HCT116 (cell line): ENCODE measurements around the gene RNF126. TPM values are rescaled to one million over a fixed set of nuclear protein-coding genes. Genes with fewer than 3 reads are reported as not detected.

ENCODE experiments used
- ATAC-seq: fragments of 200-7000 bp; cut with Tn5 transposase; 2 replicates; pipeline ENCODE4 v1.9.1; 2020; ENCODE audit warnings: mild to moderate bottlenecking, moderate library complexity
- BruUV-seq: library from RNA; stranded (reverse); fragments of 400-500 nt; replicated peaks from 2 replicates; lab custom pipeline; 2021; lab: Mats Ljungman, UMichigan
- CTCF ChIA-PET: fragments of 300-600 bp; sonication (Branson Sonifier 250); formaldehyde crosslinking; loops from one replicate; lab custom pipeline; 2021; ENCODE audit warnings: antibody characterized with exemption; lab: Charles Lee
- POLR2A ChIA-PET: fragments of 300-600, 350-600 bp; sonication (Branson Sonifier 250); formaldehyde crosslinking; loops from one replicate; lab custom pipeline; 2021; ENCODE audit warnings: antibody characterized with exemption; lab: Charles Lee
- RAD21 ChIA-PET, 2 experiments: fragments of 300-600 bp; sonication (Branson Sonifier 250); formaldehyde crosslinking; loops; one replicate each; lab custom pipeline; 2023; ENCODE audit warnings: low total read pairs in 2 of 2; ENCODE audit not compliant: uncharacterized antibody in 2 of 2, unreplicated experiment in 2 of 2, low non-redundant PET in 1 of 2; lab: Charles Lee
- DNase-seq: peaks from one replicate; pipeline ENCODE4 v3.0.0-alpha.2; 2010; ENCODE audit warnings: low read depth, low spot score
- H2AFZ ChIP-seq: fragments of 200-600 bp; shearing (Covaris generic), sonication (generic); 2 replicates; pipeline ENCODE4 v1.6.1; 2017; ENCODE audit warnings: low read depth, mixed run types, mixed read lengths, antibody characterized with exemption, low read length; ENCODE audit not compliant: poor library complexity, severe bottlenecking
- H3K27ac ChIP-seq: 2 replicates; pipeline ENCODE4 v1.5.1; 2012; ENCODE audit warnings: low read depth, low read length
- H3K27me3 ChIP-seq: fragments of 200-600 bp; sonication (generic); 2 replicates; pipeline ENCODE4 v1.6.1; 2016; ENCODE audit warnings: mixed run types, low read length, mixed read lengths; ENCODE audit not compliant: insufficient read depth
- H3K36me3 ChIP-seq, 2 experiments: fragments of 200-500 bp in 1 of 2; fragments of 200-600 bp in 1 of 2; sonication (Bioruptor generic) in 1 of 2; sonication (generic) in 1 of 2; 2 replicates each; pipeline versions ENCODE4 v1.5.1 to v1.6.1; 2014 to 2016; ENCODE audit warnings: low read length in 2 of 2, inconsistent platforms in 1 of 2, mixed read lengths in 1 of 2, mixed run types in 1 of 2; ENCODE audit not compliant: insufficient read depth in 2 of 2, control insufficient read depth in 1 of 2
- H3K4me1 ChIP-seq, 2 experiments: fragments of 200-600 bp in 1 of 2; sonication (generic) in 1 of 2; 2 replicates each; pipeline versions ENCODE4 v1.5.1 to v1.6.1; 2012 to 2017; ENCODE audit warnings: low read length in 2 of 2, inconsistent platforms in 1 of 2, mild to moderate bottlenecking in 1 of 2, mixed read lengths in 1 of 2, mixed run types in 1 of 2, moderate library complexity in 1 of 2; ENCODE audit not compliant: insufficient read depth in 2 of 2, control insufficient read depth in 1 of 2
- H3K4me2 ChIP-seq: fragments of 200-600 bp; sonication (generic); 2 replicates; pipeline ENCODE4 v1.6.1; 2017; ENCODE audit warnings: mixed run types, low read length, mixed read lengths
- H3K4me3 ChIP-seq, 2 experiments: fragments of 200-600 bp in 1 of 2; sonication (generic) in 1 of 2; replicated peaks in 1 of 2; 2 replicates each; pipeline ENCODE4 v1.5.1; 2011 to 2016; ENCODE audit warnings: low read length in 2 of 2, control low read depth in 1 of 2, low read depth in 1 of 2, mild to moderate bottlenecking in 1 of 2, mixed read lengths in 1 of 2, mixed run types in 1 of 2
- H3K79me2 ChIP-seq: fragments of 200-600 bp; sonication (generic); 2 replicates; pipeline ENCODE4 v1.6.1; 2017; ENCODE audit warnings: mild to moderate bottlenecking, mixed run types, low read length, moderate library complexity, mixed read lengths; ENCODE audit not compliant: insufficient read depth
- H3K9ac ChIP-seq: fragments of 200-600 bp; sonication (generic); 2 replicates; pipeline ENCODE4 v1.6.1; 2016; ENCODE audit warnings: low read length, mixed read lengths
- H3K9me2 ChIP-seq: fragments of 200-600 bp; sonication (generic), shearing (Covaris generic); 2 replicates; pipeline ENCODE4 v1.6.1; 2017; ENCODE audit warnings: mixed run types, mild to moderate bottlenecking, moderate library complexity; ENCODE audit not compliant: insufficient read depth
- H3K9me3 ChIP-seq, 2 experiments: fragments of 200-500 bp in 1 of 2; fragments of 200-600 bp in 1 of 2; sonication (Bioruptor generic) in 1 of 2; sonication (generic) in 1 of 2; 2 replicates each; pipeline ENCODE4 v1.6.1; 2014 to 2017; ENCODE audit warnings: low read length in 2 of 2, mixed read lengths in 2 of 2, inconsistent platforms in 1 of 2, low read depth in 1 of 2, mild to moderate bottlenecking in 1 of 2, mixed run types in 1 of 2, moderate library complexity in 1 of 2; ENCODE audit not compliant: control insufficient read depth in 1 of 2, insufficient read depth in 1 of 2
- H4K20me1 ChIP-seq: fragments of 200-600 bp; sonication (generic), shearing (Covaris generic); 2 replicates; pipeline ENCODE4 v1.6.1; 2017; ENCODE audit warnings: mixed run types, mild to moderate bottlenecking, moderate library complexity; ENCODE audit not compliant: insufficient read depth
- CEBPB ChIP-seq: IDR thresholded peaks from 2 replicates; pipeline ENCODE4 v1.6.1; 2012; ENCODE audit warnings: low read depth
- EGR1 ChIP-seq: IDR thresholded peaks from 2 replicates; pipeline ENCODE4 v1.6.1; 2012; ENCODE audit warnings: low read depth
- ELF1 ChIP-seq: IDR thresholded peaks from 2 replicates; pipeline ENCODE4 v1.6.1; 2012; ENCODE audit warnings: low read depth, borderline replicate concordance
- EZH2 ChIP-seq: fragments of 200-600 bp; sonication (generic); IDR thresholded peaks from 2 replicates; pipeline ENCODE4 v1.6.1; 2017; ENCODE audit warnings: antibody characterized with exemption, mixed run types
- EZH2phosphoT487 ChIP-seq: fragments of 200-600 bp; IDR thresholded peaks from 2 replicates; pipeline ENCODE4 v1.6.1; 2018; ENCODE audit warnings: antibody characterized with exemption, borderline replicate concordance
- FOSL1 ChIP-seq: IDR thresholded peaks from 2 replicates; pipeline ENCODE4 v1.6.1; 2012; ENCODE audit warnings: low read depth
- JUND ChIP-seq: IDR thresholded peaks from 2 replicates; pipeline ENCODE4 v1.6.1; 2012
- POLR2A ChIP-seq: IDR thresholded peaks from 2 replicates; pipeline ENCODE4 v1.7.0; 2011; ENCODE audit warnings: borderline replicate concordance; ENCODE audit not compliant: insufficient read depth, insufficient read length; ENCODE audit errors: extremely low read depth
- POLR2AphosphoS5 ChIP-seq: IDR thresholded peaks from 2 replicates; pipeline ENCODE4 v1.6.1; 2011; ENCODE audit warnings: mild to moderate bottlenecking, low read depth, low read length, moderate library complexity
- SIN3A ChIP-seq: IDR thresholded peaks from 2 replicates; pipeline ENCODE4 v1.6.1; 2012; ENCODE audit warnings: low read depth
- SRF ChIP-seq: IDR thresholded peaks from 2 replicates; pipeline ENCODE4 v1.6.1; 2012; ENCODE audit warnings: low read depth
- TCF7L2 ChIP-seq: IDR thresholded peaks from 2 replicates; pipeline ENCODE4 v1.7.0; 2011; ENCODE audit warnings: borderline replicate concordance, inconsistent platforms; ENCODE audit not compliant: insufficient read depth, insufficient read length; ENCODE audit errors: extremely low read depth
- ZFX ChIP-seq: fragments of 450-650 bp; IDR thresholded peaks from 2 replicates; pipeline ENCODE4 v1.6.1; 2017
- ZNF274 ChIP-seq: fragments of 200-500 bp; sonication (Bioruptor generic); IDR thresholded peaks from 2 replicates; pipeline ENCODE4 v1.6.1; 2014; ENCODE audit warnings: mild to moderate bottlenecking, low read depth, low read length, inconsistent platforms
- intact Hi-C: fragments of 100-400 bp; cut with micrococcal nuclease; formaldehyde crosslinking; loops from 2 replicates; pipeline ENCODE4 v1.10.0; 2022
- total RNA-seq: library from RNA; stranded (reverse); gene quantifications from one replicate; pipeline ENCODE4 v1.2.1, GENCODE V29; 2021; ENCODE audit not compliant: unreplicated experiment
- TF ChIP-seq, protein P1 (sequence below): IDR thresholded peaks from 2 replicates; pipeline ENCODE4 v1.6.1; 2012; ENCODE audit warnings: low read depth
- TF ChIP-seq, protein P2 (sequence below): IDR thresholded peaks from 2 replicates; pipeline ENCODE4 v1.6.1; 2011; ENCODE audit warnings: mild to moderate bottlenecking, low read length, moderate library complexity; ENCODE audit not compliant: insufficient replicate concordance; ENCODE audit errors: extremely low read depth
- TF ChIP-seq, protein P3 (sequence below): IDR thresholded peaks from 2 replicates; pipeline ENCODE4 v1.6.1; 2012
- TF ChIP-seq, protein P4 (sequence below): IDR thresholded peaks from 2 replicates; pipeline ENCODE4 v1.6.1; 2012

RNF126 gene
- total RNA-seq, 1 experiment from 2014 or later: 93.8 TPM

DNA sequence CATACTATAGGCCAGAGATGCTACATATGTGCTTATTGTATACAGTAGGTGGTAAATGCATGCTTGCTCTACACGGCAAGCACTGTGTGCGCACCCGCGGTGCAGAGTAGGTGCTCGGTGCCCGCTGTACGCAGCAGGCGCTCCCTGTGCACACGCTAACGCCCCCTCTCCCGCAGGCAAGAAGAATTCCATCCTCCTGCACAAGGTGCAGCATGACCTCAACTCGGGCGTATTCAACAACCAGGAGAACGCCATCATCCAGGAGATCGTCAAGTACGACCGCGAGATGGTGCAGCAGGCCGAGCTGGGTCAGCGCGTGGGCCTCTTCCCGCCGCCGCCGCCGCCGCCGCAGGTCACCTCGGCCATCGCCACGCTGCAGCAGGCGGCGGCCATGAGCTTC is 47.4 kb downstream of the RNF126 start:
- no peaks in the 10 kb centered on the region for H3K9me3 ChIP-seq
- no peak overlapping the region for H3K9ac ChIP-seq
- intact Hi-C loops: no loop called here
- ATAC-seq: no peak; the same call in 1 of the 2 replicates
- RAD21 ChIA-PET: no interaction called here
- H3K36me3 ChIP-seq: peaks cover 0 to 26% of the 10 kb centered on the region in 2 experiments; a peak in 2 of 4 replicates
- no peaks in the 10 kb centered on the region for H3K27me3 ChIP-seq
- DNase-seq: no peak
- CTCF ChIA-PET: no interaction called here
- no peak for TF ChIP-seq EGR1
- TF ChIP-seq, protein P1, sequence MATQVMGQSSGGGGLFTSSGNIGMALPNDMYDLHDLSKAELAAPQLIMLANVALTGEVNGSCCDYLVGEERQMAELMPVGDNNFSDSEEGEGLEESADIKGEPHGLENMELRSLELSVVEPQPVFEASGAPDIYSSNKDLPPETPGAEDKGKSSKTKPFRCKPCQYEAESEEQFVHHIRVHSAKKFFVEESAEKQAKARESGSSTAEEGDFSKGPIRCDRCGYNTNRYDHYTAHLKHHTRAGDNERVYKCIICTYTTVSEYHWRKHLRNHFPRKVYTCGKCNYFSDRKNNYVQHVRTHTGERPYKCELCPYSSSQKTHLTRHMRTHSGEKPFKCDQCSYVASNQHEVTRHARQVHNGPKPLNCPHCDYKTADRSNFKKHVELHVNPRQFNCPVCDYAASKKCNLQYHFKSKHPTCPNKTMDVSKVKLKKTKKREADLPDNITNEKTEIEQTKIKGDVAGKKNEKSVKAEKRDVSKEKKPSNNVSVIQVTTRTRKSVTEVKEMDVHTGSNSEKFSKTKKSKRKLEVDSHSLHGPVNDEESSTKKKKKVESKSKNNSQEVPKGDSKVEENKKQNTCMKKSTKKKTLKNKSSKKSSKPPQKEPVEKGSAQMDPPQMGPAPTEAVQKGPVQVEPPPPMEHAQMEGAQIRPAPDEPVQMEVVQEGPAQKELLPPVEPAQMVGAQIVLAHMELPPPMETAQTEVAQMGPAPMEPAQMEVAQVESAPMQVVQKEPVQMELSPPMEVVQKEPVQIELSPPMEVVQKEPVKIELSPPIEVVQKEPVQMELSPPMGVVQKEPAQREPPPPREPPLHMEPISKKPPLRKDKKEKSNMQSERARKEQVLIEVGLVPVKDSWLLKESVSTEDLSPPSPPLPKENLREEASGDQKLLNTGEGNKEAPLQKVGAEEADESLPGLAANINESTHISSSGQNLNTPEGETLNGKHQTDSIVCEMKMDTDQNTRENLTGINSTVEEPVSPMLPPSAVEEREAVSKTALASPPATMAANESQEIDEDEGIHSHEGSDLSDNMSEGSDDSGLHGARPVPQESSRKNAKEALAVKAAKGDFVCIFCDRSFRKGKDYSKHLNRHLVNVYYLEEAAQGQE: no peak
- TF ChIP-seq EZH2phosphoT487: no peak
- TF ChIP-seq CEBPB: no peak
- no peak for TF ChIP-seq FOSL1
- TF ChIP-seq, protein P2, sequence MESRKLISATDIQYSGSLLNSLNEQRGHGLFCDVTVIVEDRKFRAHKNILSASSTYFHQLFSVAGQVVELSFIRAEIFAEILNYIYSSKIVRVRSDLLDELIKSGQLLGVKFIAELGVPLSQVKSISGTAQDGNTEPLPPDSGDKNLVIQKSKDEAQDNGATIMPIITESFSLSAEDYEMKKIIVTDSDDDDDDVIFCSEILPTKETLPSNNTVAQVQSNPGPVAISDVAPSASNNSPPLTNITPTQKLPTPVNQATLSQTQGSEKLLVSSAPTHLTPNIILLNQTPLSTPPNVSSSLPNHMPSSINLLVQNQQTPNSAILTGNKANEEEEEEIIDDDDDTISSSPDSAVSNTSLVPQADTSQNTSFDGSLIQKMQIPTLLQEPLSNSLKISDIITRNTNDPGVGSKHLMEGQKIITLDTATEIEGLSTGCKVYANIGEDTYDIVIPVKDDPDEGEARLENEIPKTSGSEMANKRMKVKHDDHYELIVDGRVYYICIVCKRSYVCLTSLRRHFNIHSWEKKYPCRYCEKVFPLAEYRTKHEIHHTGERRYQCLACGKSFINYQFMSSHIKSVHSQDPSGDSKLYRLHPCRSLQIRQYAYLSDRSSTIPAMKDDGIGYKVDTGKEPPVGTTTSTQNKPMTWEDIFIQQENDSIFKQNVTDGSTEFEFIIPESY: no peak
- no peak for TF ChIP-seq SIN3A
- TF ChIP-seq, protein P3, sequence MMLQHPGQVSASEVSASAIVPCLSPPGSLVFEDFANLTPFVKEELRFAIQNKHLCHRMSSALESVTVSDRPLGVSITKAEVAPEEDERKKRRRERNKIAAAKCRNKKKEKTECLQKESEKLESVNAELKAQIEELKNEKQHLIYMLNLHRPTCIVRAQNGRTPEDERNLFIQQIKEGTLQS: no peak
- TF ChIP-seq ZFX: no peak
- TF ChIP-seq SRF: no peak
- no peak for TF ChIP-seq TCF7L2
- no peak for TF ChIP-seq ZNF274
- TF ChIP-seq, protein P4, sequence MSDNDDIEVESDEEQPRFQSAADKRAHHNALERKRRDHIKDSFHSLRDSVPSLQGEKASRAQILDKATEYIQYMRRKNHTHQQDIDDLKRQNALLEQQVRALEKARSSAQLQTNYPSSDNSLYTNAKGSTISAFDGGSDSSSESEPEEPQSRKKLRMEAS: no peak
- TF ChIP-seq ELF1: no peak
- no peak for TF ChIP-seq JUND
- no peak for TF ChIP-seq EZH2
- TF ChIP-seq POLR2AphosphoS5: no peak
- TF ChIP-seq POLR2A: no peak
- no peak overlapping the region for H2AFZ ChIP-seq
- no peak overlapping the region for H3K4me2 ChIP-seq
- H3K27ac ChIP-seq: no peak overlapping the region
- no peaks in the 10 kb centered on the region for H4K20me1 ChIP-seq
- H3K4me1 ChIP-seq: no peaks in the 10 kb centered on the region
- BruUV-seq: no TSS peak
- H3K79me2 ChIP-seq: no peaks in the 10 kb centered on the region
- H3K9me2 ChIP-seq: no peaks in the 10 kb centered on the region
- H3K4me3 ChIP-seq: no peak overlapping the region
- POLR2A ChIA-PET: no interaction called here
